ENCODE measurements around the gene DLGAP1. TPM values are rescaled to one million over a fixed set of nuclear protein-coding genes. Genes with fewer than 3 reads are reported as not detected.

DLGAP1 gene
- total and polyA plus RNA-seq, 2 of the 8 experiments (the other 6 are each of a cell fraction or from before 2014, with no cell fraction given): 11.8 to 16.9 TPM

- Histone ChIP-seq H2BK120ac (replicated peaks; ENCODE audit: low read depth, low read length) (no peak overlapping the region), H3K4me3 (ENCODE audit: extremely low read depth in 1 of 4, insufficient read depth in 2 of 4, low read depth in 3 of 4, low read length in 4 of 4) (no peak overlapping the region), H4K5ac (ENCODE audit: insufficient read length, low read depth, low read length) (no peak overlapping the region), H3K14ac (ENCODE audit: insufficient read length) (no peak overlapping the region), H3K4ac (replicated peaks; ENCODE audit: insufficient read length, low read depth, low read length) (no peak overlapping the region), H3K9ac (replicated peaks in 1 of 4; ENCODE audit: extremely low read depth in 1 of 4, low read depth in 3 of 4, low read length in 3 of 4) (no peak overlapping the region), H3K56ac (replicated peaks; ENCODE audit: insufficient read length, low read depth, low read length) (no peak overlapping the region), H3K4me2 (ENCODE audit: insufficient read depth in 1 of 2, low read depth in 2 of 2, low read length in 2 of 2) (no peak overlapping the region), H3K23me2 (ENCODE audit: low read depth, low read length) (no peaks in the 10 kb centered on the region), H4K91ac (replicated peaks; ENCODE audit: insufficient read length, low read length) (no peak overlapping the region), H4K20me1 (replicated peaks in 1 of 2; ENCODE audit: control insufficient read depth in 1 of 2, insufficient read depth in 2 of 2, low read length in 2 of 2) (no peaks in the 10 kb centered on the region), H3K36me3 (ENCODE audit: control insufficient read depth in 2 of 4, insufficient read depth in 4 of 4, low read length in 3 of 4) (no peaks in the 10 kb centered on the region), H3K27me3 (replicated peaks in 1 of 4; ENCODE audit: control insufficient read depth in 3 of 4, extremely low read depth in 1 of 4, insufficient read depth in 3 of 4, low read length in 3 of 4) (no peaks in the 10 kb centered on the region), H3K23ac (ENCODE audit: insufficient read length) (no peak overlapping the region), H3K18ac (ENCODE audit: extremely low read depth, low read length) (no peak overlapping the region), H3K27ac (ENCODE audit: low read depth, low read length) (no peak overlapping the region), H2BK20ac (ENCODE audit: low read length) (no peak overlapping the region), H3K79me2 (ENCODE audit: control insufficient read depth in 1 of 2, insufficient read depth in 2 of 2, low read length in 2 of 2) (no peaks in the 10 kb centered on the region), H2AFZ (ENCODE audit: low read length) (no peak overlapping the region), H2BK12ac (ENCODE audit: low read depth, low read length) (no peak overlapping the region), H4K8ac (ENCODE audit: extremely low read depth, insufficient read depth, low read length) (no peak overlapping the region), H2BK15ac (ENCODE audit: low read length) (no peak overlapping the region), H2AK5ac (ENCODE audit: low read depth, low read length) (no peak overlapping the region), H3K4me1 (replicated peaks in 1 of 4; ENCODE audit: control insufficient read depth in 3 of 4, insufficient read depth in 4 of 4, low read length in 3 of 4) (no peaks in the 10 kb centered on the region; a peak in 1 of 7 replicates), H3K9me3 (ENCODE audit: insufficient read depth in 2 of 2, low read depth in 1 of 2, low read length in 1 of 2) (no peaks in the 10 kb centered on the region), H2BK5ac (ENCODE audit: low read depth, low read length) (no peak overlapping the region), H3K79me1 (ENCODE audit: low read depth, low read length) (no peaks in the 10 kb centered on the region)
- TF ChIP-seq NANOG (IDR thresholded peaks at IDR 0.05; ENCODE audit: insufficient read depth, low read depth, low read length, poor library complexity, severe bottlenecking) (no peak), TBP (IDR thresholded peaks at IDR 0.05; ENCODE audit: low read depth, low read length) (no peak), TCF12 (IDR thresholded peaks at IDR 0.05; ENCODE audit: low read depth, low read length) (no peak), ASH2L (IDR thresholded peaks at IDR 0.05; ENCODE audit: low read length) (no peak), SIX5 (IDR thresholded peaks at IDR 0.05; ENCODE audit: low read depth, low read length) (no peak), CTBP2 (IDR thresholded peaks at IDR 0.05; ENCODE audit: borderline replicate concordance, insufficient read depth, insufficient read length, low read length) (no peak), MAFK (IDR thresholded peaks at IDR 0.05; ENCODE audit: low read depth, low read length) (no peak), HDAC6 (IDR thresholded peaks at IDR 0.05; ENCODE audit: low read depth, low read length) (no peak), ATF2 (IDR thresholded peaks at IDR 0.05; ENCODE audit: low read length) (no peak), POLR2A (IDR thresholded peaks at IDR 0.05; ENCODE audit: control extremely low read depth in 1 of 2, low read depth in 2 of 2, low read length in 2 of 2) (no peak), SP4 (IDR thresholded peaks at IDR 0.05; ENCODE audit: low read length) (no peak), RFX5 (IDR thresholded peaks at IDR 0.05; ENCODE audit: borderline replicate concordance, low read depth, low read length) (no peak)
- TF ChIP-seq, protein P1, sequence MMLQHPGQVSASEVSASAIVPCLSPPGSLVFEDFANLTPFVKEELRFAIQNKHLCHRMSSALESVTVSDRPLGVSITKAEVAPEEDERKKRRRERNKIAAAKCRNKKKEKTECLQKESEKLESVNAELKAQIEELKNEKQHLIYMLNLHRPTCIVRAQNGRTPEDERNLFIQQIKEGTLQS (IDR thresholded peaks at IDR 0.05; ENCODE audit: insufficient read depth, low read depth, low read length): no peak
- CTCF ChIA-PET (ENCODE audit: partially characterized antibody): interaction anchor here (1.0 to 1.8 kb wide), 5 partner anchors 10 to 79 kb away, joined by 3 to 5 read pairs (median 4); no protein-coding TSS in a partner anchor
- 86% methylated on average over 7 of the region's 7 CpGs; no CpG with 5 or more reads in 1 of the 2 experiments for WGBS, 2 experiments (ENCODE audit: extremely low coverage in 1 of 2, insufficient coverage in 1 of 2, insufficient read length in 1 of 2, insufficient replicate concordance in 2 of 2, low coverage in 1 of 2, low lambda C conversion rate in 2 of 2, missing lambda C conversion rate in 1 of 2)
- POLR2A ChIA-PET (ENCODE audit: partially characterized antibody): no interaction called here
- FAIRE-seq (no peak), DNase-seq (ENCODE audit: low read depth in 1 of 2, low spot score in 2 of 2) (no peak)
Observed at GRCh38 chr18:3916082-3916481, 539.0 kb downstream of the DLGAP1 start.
